Measurements from ENCODE around the gene MT1A.

MT1A gene

DNA sequence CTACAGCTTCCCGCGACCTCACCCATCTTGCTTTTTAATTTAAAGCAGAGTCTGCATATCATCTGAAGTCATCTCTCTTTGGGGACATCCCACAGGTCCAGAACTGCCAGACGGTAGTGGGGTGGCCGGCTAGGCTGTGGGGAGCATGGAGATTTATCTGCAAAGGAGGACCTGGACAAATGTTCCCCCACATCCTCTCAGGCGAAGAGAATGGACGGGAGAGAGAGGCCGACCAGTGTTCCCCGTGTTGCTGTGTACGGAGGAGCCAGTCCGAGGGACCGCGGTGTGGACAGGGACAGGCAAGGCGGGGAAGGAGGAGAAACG lies 6.7 kb upstream of the MT1A start:
- no peak for DNase-seq (ENCODE audit: low read depth)

DNA sequence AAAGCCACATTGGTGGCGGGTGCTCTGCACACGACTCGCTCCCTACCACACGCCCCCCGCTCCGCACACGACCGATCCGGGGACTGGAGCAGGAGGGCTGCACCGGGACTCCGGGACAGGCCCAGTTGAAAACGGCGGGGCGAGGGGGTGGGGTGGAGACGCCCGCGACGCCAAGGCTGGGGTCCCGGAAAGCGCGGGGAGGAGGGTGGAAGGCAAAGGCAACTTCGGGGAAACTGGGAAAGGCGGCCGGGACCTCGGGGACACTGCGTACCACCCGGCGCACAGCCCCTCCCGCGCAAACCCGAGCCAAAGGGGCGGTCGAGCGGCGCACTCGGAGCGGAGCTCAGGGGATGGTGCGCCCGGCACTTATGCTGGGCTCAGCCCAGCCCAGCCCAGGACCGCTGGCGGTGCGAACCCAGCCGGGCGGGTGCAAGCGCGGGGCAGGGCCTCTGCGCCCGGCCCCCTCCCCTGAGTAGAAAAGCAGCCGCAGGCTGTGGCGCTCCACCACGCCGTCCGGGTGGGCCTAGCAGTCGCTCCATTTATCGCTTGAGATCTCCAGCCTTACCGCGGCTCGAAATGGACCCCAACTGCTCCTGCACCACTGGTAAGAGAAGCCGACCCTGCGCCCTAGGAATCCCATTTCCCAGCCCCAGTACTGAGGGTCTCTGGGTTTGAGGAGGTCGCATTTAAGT lies 6.2 kb upstream of the MT1A start, which contains the start of gene MT1M:
MT1M (plus strand) TSS at position 504 of the 692 bp plus-strand sequence; CDS start at position 577, 73 bp downstream.
- no peak for DNase-seq (ENCODE audit: low read depth)

DNA sequence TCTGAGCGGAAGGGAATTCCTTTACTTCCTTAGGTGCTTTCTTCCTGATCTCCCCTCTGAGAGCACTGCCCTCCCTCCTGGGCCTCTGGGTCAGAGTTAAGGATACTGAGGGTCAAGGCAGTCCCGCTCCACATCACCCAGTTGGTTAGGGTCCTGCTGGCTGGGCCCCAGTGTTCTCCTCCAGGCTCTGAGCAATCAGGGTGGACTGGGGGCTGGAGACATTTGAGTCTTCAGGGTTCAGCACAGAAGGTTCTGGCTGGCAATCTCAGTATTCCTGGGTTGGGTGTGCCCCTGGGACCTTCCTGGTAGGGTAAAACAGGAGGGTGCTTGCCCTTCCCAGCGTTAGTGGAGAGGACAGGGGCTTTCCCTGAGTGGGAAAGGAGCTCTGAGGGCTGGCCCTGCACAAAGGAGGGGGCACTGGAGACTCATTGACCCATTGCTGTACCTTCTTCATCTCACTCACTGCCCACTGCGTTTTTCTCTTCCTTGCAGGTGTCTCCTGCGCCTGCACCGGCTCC lies 5.6 kb upstream of the MT1A start:
- DNase-seq (ENCODE audit: low read depth) = no peak

DNA sequence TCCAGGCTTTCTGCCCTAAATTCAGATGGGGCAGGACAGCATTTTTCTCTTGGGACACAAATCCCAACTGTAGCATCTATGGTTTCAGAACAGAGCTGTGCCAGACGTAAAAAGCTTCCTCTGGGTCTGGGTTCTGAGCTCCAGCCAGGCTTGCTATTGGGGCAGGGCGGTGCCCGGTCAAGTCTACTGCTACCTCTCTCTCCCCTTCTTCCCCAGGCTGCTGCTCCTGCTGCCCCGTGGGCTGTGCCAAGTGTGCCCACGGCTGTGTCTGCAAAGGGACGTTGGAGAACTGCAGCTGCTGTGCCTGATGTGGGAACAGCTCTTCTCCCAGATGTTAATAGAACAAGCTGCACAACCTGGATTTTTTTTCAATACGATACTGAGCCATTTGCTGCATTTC lies 4.9 kb upstream of the MT1A start:
- DNase-seq (ENCODE audit: low read depth) = no peak

DNA sequence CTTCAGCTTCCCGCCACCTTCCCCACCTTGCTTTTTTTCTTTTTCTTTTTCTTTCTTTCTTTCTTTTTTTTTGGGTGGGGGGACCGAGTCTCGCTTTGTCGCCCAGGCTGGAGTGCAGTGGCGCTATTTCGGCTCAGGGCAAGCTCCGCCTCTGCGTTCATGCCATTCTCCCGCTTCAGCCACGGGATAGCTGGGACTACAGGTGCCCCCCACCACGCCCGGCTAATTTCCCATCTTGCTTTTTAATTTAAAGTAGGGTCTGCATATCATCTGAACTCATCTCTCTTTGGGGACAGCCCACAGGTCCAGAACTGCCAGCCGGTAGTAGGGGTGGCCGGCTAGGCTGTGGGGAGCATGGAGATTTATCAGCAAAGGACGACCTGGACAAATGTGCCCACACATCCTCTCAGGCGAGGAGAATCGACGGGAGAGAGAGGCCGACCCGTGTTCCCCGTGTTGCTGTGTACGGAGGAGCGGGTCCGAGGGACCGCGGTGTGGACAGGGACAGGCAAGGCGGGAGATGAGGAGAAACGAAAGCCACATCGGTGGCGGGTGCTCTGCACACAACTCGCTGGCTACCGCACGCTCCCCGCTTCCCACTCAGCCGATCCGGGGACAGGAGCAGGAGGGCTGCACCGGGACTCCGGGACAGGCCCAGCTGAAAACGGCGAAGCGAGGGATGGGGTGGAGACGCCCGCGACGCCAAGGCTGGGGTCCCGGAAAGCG lies 3.6 kb upstream of the MT1A start:
- DNase-seq (ENCODE audit: low read depth) = no peak

DNA sequence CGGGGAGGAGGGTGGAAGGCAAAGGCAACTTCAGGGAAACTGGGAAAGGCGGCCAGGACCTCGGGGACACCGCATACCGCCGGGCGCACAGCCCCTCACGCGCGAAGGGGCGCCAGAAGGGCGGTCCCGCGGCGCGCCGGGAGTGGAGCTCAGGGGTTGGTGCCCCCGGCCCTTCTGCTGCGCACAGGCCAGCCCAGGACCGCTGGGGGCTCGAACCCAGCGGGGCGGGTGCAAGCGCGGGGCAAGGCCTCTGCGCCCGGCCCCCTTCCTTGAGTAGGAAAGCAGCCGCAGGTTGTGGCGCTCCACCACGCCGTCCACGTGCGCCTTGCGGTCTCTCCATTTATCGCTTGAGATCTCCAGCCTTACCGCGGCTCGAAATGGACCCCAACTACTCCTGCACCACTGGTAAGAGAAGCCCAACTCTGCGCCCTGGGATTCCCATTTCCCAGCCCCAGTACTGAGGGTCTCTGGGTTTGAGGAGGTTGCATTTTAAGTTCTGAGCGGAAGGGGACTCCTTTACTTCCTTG lies 3.0 kb upstream of the MT1A start:
- no peak for DNase-seq (ENCODE audit: low read depth)

DNA sequence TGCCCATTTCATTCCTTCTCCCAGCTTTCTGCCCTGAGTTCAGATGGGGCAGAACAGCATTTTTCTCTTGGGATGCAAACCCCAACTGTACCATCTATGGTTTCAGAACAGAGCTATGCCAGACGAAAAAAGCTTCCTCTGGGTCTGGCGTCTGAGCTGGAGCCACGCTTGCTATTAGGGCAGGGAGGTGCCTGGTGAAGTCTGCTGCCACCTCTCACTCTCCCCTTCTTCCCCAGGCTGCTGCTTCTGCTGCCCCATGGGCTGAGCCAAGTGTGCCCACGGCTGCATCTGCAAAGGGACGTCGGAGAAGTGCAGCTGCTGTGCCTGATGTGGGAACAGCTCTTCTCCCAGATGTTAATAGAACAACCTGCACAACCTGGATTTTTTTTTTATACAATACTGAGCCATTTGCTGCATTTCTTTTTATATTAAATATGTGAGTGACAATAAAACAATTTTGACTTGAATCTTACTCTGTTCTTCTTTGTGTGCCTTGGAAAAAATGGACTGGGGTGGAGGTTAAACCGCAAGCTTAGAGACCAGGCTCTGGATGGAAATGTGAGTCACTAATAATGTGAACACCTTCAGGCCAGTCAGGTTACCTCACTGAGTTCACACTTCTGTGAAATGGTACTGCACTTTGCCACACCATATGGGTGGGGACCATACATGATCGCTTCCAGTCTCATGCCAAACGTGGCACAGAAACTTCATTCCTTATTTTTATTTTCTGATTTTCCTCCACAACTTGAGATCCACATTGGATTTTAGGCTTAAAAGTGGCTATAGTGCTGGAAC lies 1.7 kb upstream of the MT1A start:
- DNase-seq (ENCODE audit: low read depth) = no peak

DNA sequence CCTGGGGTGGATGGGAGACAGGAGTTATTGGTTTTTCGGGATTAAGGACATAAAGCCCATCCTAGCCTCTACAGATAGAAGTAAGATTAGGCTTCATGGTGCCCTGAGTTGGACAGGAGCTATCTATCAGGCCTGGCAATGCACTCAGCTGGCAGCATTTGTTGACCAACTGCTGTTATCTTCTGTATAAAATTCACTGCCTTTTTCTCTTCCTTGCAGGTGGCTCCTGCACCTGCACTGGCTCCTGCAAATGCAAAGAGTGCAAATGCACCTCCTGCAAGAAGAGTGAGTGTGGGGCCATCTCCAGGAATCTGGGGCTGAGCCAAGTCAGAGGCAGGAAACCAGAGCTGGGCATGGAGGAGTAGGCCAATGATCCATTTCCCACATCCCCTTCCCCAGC lies 579 bp downstream of the MT1A start:
- DNase-seq (ENCODE audit: low read depth) = no peak

DNA sequence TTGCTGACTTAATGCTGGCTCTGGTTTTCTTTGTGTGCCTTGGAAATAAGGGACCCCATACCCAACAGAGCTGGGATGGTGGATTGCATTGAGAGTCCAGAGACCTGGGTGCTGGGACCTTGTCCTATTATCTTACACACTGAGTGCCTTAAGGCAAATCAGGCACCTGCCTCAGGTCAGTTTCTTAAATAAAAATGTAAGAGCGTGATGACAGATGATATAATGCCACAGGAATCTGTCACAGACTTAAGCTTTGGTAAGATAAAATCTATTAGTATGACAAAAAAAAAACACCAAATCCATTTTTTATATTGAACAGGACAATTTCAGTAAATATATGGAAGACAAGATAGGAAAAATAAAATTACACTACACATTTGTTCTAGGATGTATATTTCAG lies 1.6 kb downstream of the MT1A start:
- no peak for DNase-seq (ENCODE audit: low read depth)

DNA sequence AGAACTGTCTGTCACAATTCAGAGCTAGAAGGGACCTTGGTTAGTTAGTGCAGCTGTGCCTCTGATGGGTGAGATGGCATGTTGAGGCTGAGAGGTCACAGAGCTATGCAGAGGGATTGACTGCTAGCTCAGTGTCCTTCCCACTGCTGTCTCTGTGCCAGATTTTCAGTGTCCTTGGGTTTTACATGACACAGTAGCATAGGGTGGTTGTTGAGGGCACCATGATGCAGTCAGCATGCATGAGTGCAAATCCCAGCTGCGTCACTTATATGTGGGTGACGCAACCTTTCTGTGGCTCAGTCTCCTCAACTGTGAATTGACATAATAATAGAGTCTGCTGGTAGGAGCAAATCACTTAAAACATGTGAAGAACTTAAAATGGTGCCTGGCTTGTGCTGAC lies 2.7 kb downstream of the MT1A start:
- DNase-seq (ENCODE audit: low read depth) = no peak

DNA sequence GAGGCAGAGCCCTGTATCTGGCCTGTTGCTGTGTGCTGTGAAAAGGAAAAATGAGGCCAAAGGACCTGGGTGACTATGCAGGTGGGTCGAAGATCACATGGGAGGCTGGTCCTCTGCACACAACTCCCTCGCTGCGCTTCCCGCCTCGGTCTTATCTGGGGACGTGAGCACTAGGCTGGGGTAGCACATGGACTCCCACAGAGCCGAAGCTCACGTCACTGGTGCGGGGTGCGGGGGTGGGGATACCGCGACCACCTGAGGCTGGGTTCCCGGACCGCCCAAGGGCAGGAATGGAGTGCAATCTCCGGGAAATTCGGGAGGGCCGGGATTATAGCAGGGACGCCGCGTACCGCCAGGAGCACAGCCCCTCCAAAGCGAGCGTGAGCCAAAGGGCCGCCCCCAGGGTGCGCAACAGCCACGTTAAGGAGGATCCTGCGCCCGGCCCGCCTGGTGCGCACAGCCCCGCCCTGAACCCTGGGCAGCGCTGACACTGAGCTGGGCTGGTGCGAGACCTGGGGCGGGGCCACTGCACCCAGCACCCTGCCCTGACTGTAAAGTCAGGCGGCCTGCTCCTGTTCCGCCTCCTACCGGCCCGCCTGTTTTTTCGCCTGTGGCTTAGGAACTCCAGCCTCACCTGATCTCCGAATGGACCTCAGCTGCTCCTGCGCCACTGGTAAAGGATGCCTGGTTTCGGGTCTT lies 4.8 kb downstream of the MT1A start:
- peak; percentile 47 for DNase-seq (ENCODE audit: low read depth)

DNA sequence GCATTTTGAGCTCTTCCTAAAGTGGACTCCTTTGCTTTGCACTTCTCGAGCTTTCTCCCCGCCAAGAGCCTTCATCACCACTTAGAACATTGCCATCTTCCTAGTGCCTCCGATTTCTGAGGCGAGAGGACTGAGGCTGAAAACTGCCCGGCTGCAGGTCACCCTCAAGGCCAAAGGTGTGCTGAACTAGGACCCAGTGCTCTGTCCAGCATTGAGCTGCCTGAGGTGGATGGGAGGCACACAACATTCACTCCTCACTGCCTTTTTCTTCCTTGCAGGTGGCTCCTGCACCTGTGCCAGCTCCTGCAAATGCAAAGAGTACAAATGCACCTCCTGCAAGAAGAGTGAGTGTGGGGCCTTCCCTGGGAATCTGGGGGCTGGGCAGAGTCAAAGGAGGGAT lies 5.4 kb downstream of the MT1A start:
- no peak for DNase-seq (ENCODE audit: low read depth)

DNA sequence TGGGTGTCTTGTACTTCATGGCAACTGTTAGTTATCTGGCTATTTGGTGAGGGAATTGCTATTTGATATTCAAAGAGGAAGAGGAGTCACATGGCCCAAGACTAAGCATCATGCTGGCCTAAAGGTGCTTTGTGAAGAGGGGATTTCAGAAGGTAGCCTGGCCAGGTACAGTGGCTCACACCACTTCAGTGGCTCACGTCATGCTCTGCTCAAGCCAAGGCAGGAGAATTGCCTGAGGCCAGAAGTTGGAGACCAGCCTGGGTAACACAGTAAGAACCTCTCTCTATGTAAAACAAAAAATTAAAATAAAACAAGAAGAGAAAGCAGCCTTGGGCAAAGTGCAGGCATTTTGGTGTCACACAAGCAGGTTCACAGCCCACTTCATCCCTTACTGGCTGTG lies 6.8 kb downstream of the MT1A start:
- no peak for DNase-seq (ENCODE audit: low read depth)

DNA sequence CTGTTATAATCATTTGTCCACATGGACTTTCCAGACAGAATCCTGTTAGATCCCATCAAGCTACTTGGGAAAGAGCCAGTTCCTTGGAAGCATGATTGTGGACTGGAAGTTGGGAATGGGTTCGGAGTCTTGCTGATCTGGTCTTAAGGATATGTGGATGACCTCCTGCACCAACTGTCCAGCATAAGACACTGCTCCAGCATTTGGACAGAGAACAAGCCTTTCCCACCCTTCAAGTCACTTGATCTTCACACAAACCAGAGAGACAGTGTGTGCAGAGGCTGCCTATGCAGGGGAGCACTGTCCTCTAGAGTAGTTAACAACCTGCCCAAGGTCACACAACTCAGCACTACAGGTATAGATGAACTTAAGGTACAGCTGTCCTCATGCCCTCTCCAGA lies 7.4 kb downstream of the MT1A start:
- DNase-seq (ENCODE audit: low read depth) = no peak

DNA sequence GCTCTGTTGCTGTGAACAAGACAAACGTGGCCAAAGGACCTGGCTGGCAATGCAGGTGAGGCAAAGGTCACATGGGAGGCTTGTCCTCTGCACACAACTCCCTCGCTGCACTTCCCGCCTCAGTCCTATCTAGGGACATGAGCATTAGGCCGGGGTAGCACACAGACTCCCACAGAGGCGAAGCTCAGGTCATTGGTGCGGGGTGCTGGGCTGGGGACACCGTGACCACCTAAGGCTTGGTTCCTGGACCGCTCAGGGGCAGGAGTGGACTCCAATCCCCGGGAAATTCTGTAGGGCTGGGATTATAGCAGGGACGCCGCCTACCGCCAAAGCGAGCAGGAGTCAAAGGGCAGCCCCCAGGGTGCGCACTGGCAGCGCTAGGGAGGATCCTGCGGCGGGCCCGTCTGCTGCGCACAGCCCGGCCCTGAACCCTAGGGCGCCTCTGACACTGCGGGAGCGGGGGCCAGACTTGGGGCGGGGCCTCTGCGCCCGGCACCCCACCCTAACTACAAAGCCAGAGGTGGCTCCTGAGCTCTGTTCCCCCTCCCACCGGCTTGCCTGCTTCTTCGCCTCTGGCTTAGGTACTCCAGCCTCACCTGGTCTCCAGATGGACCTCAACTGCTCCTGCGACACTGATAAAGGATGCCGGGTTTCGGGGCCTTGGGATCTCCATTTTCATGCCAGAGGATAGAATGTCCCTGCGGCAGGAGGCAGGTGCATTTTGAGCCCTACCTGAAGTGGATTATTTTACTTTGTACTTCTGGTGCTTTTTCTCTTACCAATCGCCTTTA lies 9.4 kb downstream of the MT1A start:
- DNase-seq (ENCODE audit: low read depth) = no peak

DNA sequence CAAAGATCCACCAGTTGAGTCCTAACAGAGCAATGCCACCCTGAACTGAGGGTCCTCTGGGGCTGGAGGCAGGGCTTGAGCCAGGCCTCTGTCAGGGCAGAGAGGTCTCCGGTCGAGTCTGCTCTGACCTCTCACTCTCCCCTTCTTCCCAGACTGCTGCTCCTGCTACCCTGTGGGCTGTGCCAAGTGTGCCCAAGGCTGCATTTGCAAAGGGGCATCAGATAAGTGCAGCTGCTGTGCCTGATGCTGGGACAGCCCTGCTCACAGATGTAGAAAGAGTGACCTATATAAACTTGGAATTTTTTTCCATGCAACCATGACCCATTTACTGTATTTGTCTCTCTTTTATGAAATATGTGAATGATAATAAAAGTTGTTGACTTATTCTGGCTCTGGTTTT lies 10.8 kb downstream of the MT1A start:
- no peak for DNase-seq (ENCODE audit: low read depth)

DNA sequence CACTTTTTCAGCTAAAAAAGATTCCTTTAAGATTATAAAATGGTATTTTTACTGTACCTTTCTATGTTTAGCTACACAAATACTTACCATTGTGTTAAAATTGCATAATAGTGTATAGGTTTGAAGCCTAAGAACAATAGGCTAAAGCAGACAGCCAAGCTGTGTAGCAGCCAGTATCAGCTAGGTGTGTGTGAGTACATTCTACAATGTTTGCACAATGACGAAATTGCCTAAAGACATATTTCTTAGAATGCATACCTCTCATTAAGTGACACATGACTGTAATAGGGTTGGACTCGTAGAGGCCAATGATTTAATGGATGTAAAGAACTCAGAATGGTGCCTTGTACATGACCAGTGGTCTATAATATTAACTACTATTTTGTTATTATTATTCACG lies 11.4 kb downstream of the MT1A start:
- DNase-seq (ENCODE audit: low read depth) = no peak

DNA sequence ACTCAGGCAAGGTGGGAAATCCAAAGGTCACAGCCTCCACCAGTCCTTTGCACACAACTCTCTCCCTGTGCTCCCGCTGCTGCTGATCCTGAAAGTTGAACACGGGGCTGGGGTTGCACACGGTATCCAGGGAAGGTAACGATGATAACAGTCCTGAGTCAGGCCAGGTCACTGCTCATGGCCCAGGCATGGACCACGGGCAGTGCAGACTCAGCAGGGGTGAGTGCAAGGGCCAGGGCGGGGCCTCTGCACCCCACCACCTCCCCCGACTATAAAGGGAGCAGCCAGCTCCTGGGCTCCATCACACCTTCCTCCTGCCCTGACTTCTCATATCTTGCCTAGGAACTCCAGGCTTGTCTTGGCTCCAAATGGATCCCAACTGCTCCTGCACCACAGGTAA lies 13.1 kb downstream of the MT1A start, which contains the start of gene MT1B:
MT1B (plus strand) TSS at position 301 of the 400 bp plus-strand sequence; CDS start at position 369, 68 bp downstream.
- no peak for DNase-seq (ENCODE audit: low read depth)

DNA sequence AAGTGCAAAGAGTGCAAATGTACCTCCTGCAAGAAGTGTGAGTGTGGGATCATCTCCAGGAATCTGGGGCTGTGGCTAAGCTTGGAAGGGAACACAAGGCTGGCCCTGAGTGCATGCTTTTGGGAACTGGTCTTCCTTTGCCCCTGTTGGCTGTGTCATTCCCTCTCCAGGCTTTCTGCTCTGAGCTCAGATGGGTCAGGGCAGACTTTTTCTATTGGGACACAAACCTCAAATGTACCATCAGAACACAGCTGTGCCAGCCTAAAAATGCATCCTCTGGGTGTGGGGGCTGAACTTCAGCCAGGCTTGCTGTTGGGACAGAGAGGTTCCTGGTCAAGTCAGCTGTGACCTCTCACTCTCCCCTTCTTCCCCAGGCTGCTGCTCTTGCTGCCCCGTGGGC lies 14.1 kb downstream of the MT1A start:
- no peak for DNase-seq (ENCODE audit: low read depth)

DNA sequence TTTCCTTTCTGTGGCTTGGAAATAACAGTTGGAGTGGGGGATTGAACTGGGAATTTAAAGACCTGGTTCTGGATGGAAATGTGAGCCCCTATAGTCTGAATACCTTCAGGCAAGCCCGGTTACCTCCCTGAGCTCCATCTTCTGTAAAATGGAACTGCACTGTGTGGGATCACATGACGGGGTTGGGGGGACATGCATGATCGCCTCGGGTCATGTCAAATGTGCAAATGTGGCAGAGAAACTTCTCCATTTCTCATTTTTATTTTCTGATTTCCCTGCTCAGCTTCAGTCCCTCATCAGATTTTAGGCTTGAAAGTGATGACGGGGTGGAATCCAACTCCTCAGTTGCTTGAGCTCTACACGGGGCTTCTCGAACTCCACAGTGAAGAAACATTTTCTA lies 14.8 kb downstream of the MT1A start:
- DNase-seq (ENCODE audit: low read depth) = no peak
